NCI-H82 treated with DMSO at 0.1 percent for 48 hours (cell line): Measurements from ENCODE around the gene CLPTM1.
A peak's percentile ranks its signal among the peaks of the same experiment; 100 is the strongest.
"Not testable (repeated sequence)": the region's sequence is repeated elsewhere in the genome, so short reads cannot be mapped to it uniquely, and the experiment has no call there.

Source experiments
- DNase-seq: peaks from one replicate; lab custom pipeline; 2025; ENCODE audit not compliant: unreplicated experiment; lab: John Stamatoyannopoulos, UW

CLPTM1 gene, protein sequence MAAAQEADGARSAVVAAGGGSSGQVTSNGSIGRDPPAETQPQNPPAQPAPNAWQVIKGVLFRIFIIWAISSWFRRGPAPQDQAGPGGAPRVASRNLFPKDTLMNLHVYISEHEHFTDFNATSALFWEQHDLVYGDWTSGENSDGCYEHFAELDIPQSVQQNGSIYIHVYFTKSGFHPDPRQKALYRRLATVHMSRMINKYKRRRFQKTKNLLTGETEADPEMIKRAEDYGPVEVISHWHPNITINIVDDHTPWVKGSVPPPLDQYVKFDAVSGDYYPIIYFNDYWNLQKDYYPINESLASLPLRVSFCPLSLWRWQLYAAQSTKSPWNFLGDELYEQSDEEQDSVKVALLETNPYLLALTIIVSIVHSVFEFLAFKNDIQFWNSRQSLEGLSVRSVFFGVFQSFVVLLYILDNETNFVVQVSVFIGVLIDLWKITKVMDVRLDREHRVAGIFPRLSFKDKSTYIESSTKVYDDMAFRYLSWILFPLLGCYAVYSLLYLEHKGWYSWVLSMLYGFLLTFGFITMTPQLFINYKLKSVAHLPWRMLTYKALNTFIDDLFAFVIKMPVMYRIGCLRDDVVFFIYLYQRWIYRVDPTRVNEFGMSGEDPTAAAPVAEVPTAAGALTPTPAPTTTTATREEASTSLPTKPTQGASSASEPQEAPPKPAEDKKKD

GRCh38 chr19:44954649-44955504 is at the start of gene CLPTM1:
Gene CLPTM1 (plus strand): TSS chr19:44955380. CDS start chr19:44955396, 16 bp downstream.
- DNase-seq = peak; percentile 95

DNA sequence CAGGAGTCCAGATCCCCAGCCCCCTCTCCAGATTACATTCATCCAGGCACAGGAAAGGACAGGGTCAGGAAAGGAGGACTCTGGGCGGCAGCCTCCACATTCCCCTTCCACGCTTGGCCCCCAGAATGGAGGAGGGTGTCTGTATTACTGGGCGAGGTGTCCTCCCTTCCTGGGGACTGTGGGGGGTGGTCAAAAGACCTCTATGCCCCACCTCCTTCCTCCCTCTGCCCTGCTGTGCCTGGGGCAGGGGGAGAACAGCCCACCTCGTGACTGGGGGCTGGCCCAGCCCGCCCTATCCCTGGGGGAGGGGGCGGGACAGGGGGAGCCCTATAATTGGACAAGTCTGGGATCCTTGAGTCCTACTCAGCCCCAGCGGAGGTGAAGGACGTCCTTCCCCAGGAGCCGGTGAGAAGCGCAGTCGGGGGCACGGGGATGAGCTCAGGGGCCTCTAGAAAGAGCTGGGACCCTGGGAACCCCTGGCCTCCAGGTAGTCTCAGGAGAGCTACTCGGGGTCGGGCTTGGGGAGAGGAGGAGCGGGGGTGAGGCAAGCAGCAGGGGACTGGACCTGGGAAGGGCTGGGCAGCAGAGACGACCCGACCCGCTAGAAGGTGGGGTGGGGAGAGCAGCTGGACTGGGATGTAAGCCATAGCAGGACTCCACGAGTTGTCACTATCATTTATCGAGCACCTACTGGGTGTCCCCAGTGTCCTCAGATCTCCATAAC is 49.6 kb upstream of the CLPTM1 start, which contains the start of gene APOE:
APOE (plus strand) TSS at position 360 of the 724 bp plus-strand sequence. CDS start 829 bp downstream, outside the sequence.
- no peak for DNase-seq

DNA sequence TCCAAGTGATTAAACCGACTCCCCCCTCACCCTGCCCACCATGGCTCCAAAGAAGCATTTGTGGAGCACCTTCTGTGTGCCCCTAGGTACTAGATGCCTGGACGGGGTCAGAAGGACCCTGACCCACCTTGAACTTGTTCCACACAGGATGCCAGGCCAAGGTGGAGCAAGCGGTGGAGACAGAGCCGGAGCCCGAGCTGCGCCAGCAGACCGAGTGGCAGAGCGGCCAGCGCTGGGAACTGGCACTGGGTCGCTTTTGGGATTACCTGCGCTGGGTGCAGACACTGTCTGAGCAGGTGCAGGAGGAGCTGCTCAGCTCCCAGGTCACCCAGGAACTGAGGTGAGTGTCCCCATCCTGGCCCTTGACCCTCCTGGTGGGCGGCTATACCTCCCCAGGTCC is 47.6 kb upstream of the CLPTM1 start:
- no peak for DNase-seq

GRCh38 chr19:44908074-44908835 is 46.9 kb upstream of the CLPTM1 start:
- no peak for DNase-seq

- no peak for DNase-seq
Measured at GRCh38 chr19:44908836-44909261, 46.3 kb upstream of the CLPTM1 start.

GRCh38 chr19:44909775-44910174 is 45.4 kb upstream of the CLPTM1 start:
- no peak for DNase-seq

DNA sequence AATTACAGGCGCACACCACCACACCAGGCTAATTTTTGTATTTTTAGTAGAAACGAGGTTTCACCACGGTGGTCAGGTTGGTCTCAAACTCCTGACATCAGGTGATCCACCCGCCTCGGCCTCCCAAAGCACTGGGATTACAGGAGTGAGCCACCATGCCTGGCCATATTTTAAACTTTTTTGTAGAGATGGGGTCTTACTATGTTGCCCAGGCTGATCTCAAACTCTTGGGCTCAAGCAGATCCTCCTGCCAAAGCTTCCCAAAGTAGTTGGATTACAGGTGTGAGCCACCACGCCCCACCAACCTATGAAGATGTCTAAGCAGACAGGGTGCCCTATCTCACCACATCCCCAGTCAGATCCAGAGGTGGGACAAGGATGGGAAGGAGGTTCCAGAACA is 43.3 kb upstream of the CLPTM1 start:
- not testable (repeated sequence) for DNase-seq

GRCh38 chr19:44912854-44913253 is 42.3 kb upstream of the CLPTM1 start:
- no peak for DNase-seq

- DNase-seq = not testable (repeated sequence)
Measured at GRCh38 chr19:44913512-44914432, 41.4 kb upstream of the CLPTM1 start.

DNA sequence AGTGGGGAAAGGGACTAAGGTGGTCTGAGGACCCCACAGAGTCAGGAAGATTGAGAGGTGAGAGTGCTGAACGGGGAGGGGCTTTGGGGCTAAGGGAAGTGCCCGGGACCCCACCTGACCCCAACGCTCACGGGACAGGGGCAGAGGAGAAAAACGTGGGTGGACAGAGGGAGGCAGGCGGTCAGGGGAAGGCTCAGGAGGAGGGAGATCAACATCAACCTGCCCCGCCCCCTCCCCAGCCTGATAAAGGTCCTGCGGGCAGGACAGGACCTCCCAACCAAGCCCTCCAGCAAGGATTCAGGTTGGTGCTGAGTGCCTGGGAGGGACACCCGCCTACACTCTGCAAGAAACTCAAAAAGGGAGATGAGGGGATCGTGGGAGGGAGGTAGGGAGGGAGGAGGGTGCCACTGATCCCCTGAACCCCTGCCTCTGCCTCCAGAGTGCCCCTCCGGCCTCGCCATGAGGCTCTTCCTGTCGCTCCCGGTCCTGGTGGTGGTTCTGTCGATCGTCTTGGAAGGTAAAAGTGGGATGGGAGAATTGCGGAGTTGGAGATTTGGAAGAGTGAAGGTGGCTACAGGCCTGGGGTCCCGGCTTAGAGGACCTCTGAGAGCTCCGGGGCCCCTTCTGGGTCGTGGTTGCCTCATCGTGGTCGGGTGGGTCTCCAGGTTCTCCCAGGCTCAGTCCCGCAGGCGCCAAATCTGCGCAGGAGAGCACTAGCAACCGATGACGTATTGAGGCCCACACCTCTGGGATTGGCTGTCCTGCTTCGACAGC is 40.6 kb upstream of the CLPTM1 start, which contains the start of gene APOC1:
APOC1 (plus strand) TSS at position 176 of the 774 bp plus-strand sequence; CDS start at position 460, 284 bp downstream.
- DNase-seq = peak; percentile 84

- no peak for DNase-seq
Measured at GRCh38 chr19:44924243-44924725, 30.9 kb upstream of the CLPTM1 start.

GRCh38 chr19:44925114-44925891 is 29.9 kb upstream of the CLPTM1 start:
- no peak for DNase-seq

GRCh38 chr19:44926245-44927077 is 28.7 kb upstream of the CLPTM1 start:
- not testable (repeated sequence) for DNase-seq

DNA sequence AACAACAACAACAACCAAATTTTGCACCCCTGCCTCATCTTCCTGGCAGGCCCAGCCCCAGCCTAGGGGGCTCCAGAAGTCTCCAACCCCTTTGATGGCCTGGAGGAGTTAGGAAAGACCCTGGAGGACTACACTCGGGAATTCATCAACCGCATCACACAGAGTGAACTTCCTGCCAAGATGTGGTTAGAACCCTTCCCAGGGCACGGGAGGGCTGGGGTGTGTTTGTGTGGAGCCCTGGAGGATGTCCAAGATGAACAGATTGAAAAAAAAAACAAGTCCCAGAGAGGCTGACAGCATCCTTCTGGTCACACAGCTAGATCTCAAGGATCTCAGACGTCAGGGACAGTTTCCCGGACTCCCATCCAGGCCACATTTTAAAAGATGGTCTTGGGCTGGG is 27.4 kb upstream of the CLPTM1 start:
- no peak for DNase-seq

GRCh38 chr19:44930088-44930487 is 25.1 kb upstream of the CLPTM1 start:
- DNase-seq = no peak

- no peak for DNase-seq
Measured at GRCh38 chr19:44931541-44931940, 23.6 kb upstream of the CLPTM1 start.
